Superior temporal gyrus (tissue), 1 donor: Measurements from ENCODE around the gene INSYN2B.
"Not testable (repeated sequence)": the region's sequence is repeated elsewhere in the genome, so short reads cannot be mapped to it uniquely, and the experiment has no call there.

Source experiments
- DNase-seq: peaks from one replicate; pipeline ENCODE4 v3.0.0-alpha.2; 2016; ENCODE audit errors: extremely low spot score

The INSYN2B gene

DNA sequence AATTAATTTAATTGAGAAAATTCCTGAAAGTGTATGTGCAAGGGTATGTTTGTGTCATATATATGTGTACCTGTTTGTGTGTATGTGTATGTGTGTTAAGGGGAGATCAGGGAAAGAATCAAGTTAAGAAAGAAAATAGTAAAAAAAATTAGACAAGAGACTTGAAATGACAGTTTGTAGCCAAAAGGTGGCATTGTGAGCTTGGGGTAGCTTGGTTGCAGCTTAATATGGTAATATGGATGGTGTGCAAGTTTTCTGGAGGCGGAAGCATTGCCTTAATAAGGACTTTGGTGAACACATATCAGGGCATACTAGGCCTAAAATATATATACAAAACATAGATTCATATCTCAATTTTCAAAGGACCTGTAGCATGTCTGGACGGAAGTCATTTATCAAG is 129.9 kb downstream of the INSYN2B start:
- no peak for DNase-seq

GRCh38 chr5:169848792-169849191 is 131.5 kb downstream of the INSYN2B start:
- no peak for DNase-seq

DNA sequence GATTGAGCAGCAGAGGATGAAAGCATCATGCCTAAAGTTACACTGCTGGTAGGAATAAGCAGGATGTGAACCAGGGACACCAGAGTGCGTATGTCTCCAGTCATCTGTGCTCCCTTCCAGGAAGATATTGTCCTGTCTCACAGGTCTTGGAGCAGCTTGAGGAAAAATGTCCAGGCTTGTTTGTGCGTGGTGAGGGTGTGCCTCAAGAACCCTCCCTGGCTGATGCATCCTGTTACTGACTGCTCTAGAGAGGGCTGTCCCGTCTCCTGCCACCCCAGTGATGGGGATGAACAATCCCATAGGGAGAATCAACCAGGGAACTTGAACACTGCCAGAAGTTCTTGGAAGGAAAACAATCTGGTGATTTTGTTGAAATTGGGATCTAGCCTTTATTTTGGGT is 132.0 kb downstream of the INSYN2B start:
- DNase-seq: no peak

- no peak for DNase-seq
Observed at GRCh38 chr5:169847519-169847918, 132.8 kb downstream of the INSYN2B start.

DNA sequence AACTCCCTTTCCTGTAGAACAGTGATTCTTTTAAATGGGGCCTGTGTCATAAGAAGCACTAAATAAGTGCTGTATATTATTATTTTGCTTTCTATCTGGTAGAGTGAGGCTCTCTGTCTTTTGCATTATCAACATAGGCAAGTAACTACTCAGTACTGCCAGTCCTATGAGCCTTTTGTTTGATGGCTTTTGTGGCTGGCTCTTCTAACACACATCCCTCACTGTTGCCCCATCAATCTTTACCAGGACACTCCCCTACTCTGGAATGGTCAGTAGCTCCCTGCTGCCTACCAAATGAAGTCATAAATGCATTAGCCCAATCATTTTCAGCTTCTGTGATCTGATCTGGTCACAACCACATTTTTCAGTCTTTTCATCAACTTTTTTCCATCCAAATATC is 137.6 kb downstream of the INSYN2B start:
- DNase-seq: no peak

DNA sequence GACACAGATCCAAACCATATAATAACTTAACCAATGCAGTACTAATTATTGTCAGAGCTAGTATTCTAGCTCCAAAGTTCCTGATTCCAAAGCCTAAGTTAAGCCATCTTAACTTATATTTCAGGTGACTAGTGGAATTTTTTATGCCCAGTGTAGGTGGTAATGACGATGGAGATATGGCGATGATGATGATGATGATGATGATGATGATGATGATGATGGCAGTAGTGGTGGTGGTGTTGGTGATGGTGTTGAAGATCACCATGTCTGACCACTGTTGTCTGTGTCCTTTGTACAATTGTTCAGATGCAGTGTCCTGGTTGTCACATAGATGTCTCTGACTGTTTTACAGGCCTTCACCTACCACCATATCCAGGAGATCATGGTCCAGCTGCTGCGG is 139.9 kb downstream of the INSYN2B start:
- no peak for DNase-seq

GRCh38 chr5:169838688-169839087 is 141.6 kb downstream of the INSYN2B start:
- DNase-seq: no peak

- no peak for DNase-seq
Observed at GRCh38 chr5:169837686-169838085, 142.6 kb downstream of the INSYN2B start.

DNA sequence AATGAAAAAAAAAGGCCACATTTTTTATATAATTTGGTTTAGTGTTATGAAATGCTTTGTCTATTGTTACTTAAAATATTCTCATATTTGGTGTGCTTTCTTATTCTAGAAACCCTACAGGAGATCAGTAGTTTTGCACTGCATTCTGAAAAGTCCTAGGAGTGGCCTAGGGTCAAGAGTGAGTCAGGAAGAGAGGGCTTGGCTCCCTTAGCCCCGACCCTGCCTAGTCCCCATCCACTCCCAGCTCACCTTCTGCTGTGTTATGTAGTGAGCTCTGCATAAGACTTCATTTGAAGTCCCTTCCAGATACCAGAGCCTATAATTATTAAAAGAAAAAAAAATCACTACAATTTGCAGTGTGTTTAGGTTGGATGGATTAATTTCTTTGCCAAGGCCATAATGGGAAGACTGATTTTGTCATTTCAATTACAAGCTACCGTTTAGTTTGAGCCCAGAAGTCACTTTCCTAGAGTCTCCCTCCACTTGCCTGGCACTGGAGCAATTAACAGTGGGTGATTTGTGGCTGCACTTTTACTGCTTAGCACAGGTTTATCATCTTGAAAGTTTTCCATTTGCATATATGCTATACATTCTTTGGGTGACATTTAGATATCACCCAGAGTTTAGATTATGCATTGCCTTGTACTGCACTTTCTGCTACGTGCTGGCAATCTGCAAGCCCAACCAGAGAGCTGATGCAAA is 143.3 kb downstream of the INSYN2B start:
- no peak for DNase-seq

DNA sequence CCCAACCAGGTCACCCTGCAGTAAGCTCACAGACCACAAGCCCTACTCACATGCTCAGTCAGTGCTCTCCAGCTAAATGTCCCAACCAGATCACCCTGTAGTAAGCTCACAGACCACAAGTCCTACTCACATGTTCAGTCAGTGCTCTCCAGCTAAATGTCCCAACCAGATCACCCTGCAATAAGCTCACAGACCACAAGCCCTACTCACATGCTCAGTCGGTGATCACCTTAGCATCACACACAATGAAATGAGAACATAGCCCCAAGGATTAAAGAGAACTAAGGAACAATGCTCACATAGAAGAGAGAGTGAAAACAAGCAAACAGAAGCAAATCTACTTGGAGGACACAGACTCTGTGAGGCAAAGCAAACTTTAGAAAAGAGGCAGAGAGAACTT is 145.8 kb downstream of the INSYN2B start:
- not testable (repeated sequence) for DNase-seq

DNA sequence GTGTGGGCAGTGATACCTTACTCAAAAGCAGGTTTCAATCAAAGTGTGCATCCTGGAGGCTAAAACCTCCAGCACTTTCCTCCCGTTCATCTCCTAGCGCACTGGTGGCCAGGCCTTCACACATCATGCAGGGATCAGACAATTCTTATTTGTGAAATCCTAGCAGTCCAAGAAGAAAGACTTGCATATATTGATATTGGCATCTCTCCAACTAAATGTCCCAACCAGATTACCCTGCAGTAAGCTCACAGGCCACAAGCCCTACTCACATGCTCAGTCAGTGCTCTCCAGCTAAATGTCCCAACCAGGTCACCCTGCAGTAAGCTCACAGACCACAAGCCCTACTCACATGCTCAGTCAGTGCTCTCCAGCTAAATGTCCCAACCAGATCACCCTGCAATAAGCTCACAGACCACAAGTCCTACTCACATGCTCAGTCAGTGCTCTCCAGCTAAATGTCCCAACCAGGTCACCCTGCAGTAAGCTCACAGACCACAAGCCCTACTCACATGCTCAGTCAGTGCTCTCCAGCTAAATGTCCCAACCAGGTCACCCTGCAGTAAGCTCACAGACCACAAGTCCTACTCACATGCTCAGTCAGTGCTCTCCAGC is 146.5 kb downstream of the INSYN2B start:
- DNase-seq: not testable (repeated sequence)

DNA sequence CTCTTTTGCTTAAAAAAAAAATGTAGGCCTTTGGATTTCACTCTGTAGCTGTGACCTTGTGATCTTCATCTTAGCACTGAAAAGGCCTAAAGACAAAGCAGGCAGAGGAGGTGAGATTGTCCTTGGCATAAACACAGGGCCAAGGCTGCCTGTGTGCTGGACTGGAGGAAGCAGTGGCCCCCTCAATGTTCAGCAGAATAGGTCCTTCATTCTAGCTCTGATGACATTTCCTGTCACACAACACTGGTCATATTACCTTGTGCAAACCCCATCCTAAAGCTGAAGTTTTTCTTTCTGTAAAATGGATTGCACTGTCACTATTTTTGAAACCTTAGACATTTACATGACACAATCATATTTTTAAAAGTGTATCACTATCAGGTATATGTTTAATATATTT is 147.4 kb downstream of the INSYN2B start:
- DNase-seq: no peak

GRCh38 chr5:169832304-169832703 is 148.0 kb downstream of the INSYN2B start:
- DNase-seq: no peak

DNA sequence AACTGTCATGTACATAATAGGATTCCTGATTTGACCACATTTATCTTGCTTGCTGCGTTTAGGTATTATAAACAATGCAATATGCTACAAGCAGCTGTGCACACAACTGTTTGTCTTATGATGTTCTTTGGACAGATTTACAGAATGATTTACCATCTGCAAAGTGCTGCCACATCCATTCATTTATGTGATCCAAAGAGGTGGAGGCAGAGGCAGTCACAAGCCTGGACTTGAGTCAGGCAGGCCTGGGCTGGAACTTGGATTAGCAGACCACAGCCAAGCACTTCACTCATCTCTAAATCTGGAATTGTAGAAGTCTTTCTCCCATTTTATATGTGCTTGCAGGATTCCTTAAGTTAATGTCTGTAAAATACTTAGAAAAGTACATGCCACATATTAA is 149.0 kb downstream of the INSYN2B start:
- no peak for DNase-seq

DNA sequence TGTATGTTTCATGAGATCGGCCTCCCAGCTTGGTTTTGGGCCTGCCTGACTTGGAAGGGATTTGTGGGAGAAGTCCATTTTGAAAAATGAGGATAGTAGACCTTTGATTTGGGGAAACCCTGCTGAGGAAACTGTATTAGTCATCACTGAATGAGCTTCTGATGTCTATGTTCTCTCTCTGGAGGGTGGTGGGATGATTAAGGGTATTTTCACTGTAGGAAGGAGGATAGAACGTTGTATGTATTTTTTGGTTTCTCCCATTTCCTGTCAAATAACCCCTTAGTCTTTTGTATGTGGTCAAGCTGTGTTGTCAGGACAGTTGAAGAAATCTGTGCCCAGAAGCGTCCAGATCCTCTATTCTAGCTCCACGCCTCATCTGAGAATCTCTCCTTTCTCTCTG is 151.9 kb downstream of the INSYN2B start:
- no peak for DNase-seq

- DNase-seq: no peak
Observed at GRCh38 chr5:169827769-169828168, 152.5 kb downstream of the INSYN2B start.

DNA sequence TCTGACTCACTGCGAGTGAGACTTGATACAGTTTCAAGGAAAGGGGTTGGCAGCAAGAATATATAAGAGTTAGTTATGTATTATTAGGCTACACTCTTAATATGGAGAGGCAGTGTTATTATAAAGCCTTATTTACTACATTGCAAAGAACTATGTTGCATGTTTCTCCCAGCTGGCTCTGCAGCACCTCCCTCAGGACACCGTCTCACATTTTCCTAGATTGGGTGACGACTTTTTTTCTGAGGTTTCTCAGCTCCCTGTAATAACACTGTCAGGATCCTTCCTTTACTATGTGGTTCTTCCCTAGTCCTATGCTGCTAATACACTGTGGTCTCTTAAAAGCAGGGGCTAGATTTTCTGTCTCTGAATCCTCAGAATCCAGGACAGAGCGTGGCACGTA is 153.7 kb downstream of the INSYN2B start:
- DNase-seq: no peak

DNA sequence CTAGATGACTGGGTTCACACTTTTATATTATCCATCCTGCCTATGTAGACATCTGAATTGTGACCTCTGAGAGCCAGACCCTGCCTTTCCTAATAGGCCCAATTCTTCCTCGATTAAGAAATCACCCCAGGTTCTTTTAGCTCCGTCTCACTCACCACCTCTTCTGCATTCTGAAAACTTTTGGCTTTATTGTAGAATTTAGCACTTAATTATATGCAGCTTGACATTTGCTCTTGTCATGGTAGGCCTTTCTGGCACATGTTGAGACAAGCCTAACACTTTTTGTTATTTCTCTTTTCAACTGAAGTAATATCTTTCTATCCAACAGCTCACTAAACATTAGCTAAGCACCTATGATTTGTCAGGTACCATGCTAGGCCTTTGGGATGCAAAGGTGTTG is 163.3 kb downstream of the INSYN2B start:
- no peak for DNase-seq

DNA sequence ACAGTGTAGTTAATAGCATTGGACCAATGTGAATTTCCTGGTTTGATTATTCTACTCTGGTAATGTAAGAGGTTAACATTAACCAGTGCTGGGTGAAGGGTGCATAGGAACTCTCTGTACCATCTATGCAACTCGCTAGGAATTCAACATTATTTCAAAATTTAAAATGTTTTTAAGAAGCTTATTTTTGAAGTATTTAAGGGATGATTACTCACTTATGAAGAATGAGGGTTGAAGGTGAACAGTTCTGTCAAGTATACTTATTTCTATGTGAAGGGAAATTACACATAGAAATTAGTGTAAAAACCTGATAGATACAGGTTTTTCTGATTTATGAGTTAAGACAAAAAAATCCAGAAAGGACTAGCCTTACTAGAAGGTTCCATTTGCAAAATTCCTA is 165.8 kb downstream of the INSYN2B start:
- DNase-seq: no peak
